Measurements from ENCODE around the gene SEC22C. TPM values are rescaled to one million over a fixed set of nuclear protein-coding genes. Genes with fewer than 3 reads are reported as not detected.
A peak's percentile ranks its signal among the peaks of the same experiment; 100 is the strongest.

The SEC22C gene
- total RNA-seq, 1 donor from 2014 or later: 95.6 TPM

GRCh38 chr3:42513121-42513520 lies 68.6 kb downstream of the SEC22C start:
- DNase-seq (ENCODE audit: low read depth in 2 of 2): no peak

- DNase-seq (ENCODE audit: low read depth in 2 of 2): no peak
These were observed 70.0 kb downstream of the SEC22C start for GRCh38 chr3:42511736-42512135.

- DNase-seq (ENCODE audit: low read depth in 2 of 2): no peak
These were observed 70.6 kb downstream of the SEC22C start for GRCh38 chr3:42511201-42511600.

GRCh38 chr3:42510325-42510724 lies 71.4 kb downstream of the SEC22C start:
- no peak for DNase-seq (ENCODE audit: low read depth in 2 of 2)

- DNase-seq (ENCODE audit: low read depth in 2 of 2): no peak
These were observed 72.7 kb downstream of the SEC22C start for GRCh38 chr3:42509111-42509510.

GRCh38 chr3:42508562-42508961 lies 73.2 kb downstream of the SEC22C start:
- no peak for DNase-seq (ENCODE audit: low read depth in 2 of 2)

- DNase-seq (ENCODE audit: low read depth in 2 of 2): no peak
These were observed 73.9 kb downstream of the SEC22C start for GRCh38 chr3:42507761-42508335.

- DNase-seq (ENCODE audit: low read depth in 2 of 2): no peak
These were observed 74.5 kb downstream of the SEC22C start for GRCh38 chr3:42507252-42507651.

- no peak for DNase-seq (ENCODE audit: low read depth in 2 of 2)
These were observed 75.8 kb downstream of the SEC22C start for GRCh38 chr3:42505849-42506410.

GRCh38 chr3:42505128-42505848 lies 76.5 kb downstream of the SEC22C start:
- no peak for DNase-seq (ENCODE audit: low read depth in 2 of 2)

- no peak for DNase-seq (ENCODE audit: low read depth in 2 of 2)
These were observed 77.2 kb downstream of the SEC22C start for GRCh38 chr3:42504334-42505127.

GRCh38 chr3:42503957-42504333 lies 77.8 kb downstream of the SEC22C start:
- no peak for DNase-seq (ENCODE audit: low read depth in 2 of 2)

GRCh38 chr3:42503251-42503924 lies 78.4 kb downstream of the SEC22C start:
- no peak for DNase-seq (ENCODE audit: low read depth in 2 of 2)

- peak in 1 of 2 donors; percentile 50 for DNase-seq (ENCODE audit: low read depth in 2 of 2)
These were observed 79.1 kb downstream of the SEC22C start, which contains the start of gene VIPR1 for GRCh38 chr3:42502429-42503250. Gene VIPR1 (plus strand): TSS chr3:42502643. CDS start chr3:42502736, 93 bp downstream.

GRCh38 chr3:42501681-42502428 lies 79.9 kb downstream of the SEC22C start:
- peak; percentile 46 to 65 for DNase-seq (ENCODE audit: low read depth in 2 of 2)

- DNase-seq (ENCODE audit: low read depth in 2 of 2): no peak
These were observed 80.5 kb downstream of the SEC22C start for GRCh38 chr3:42501321-42501680.

GRCh38 chr3:42500909-42501308 lies 80.9 kb downstream of the SEC22C start:
- no peak for DNase-seq (ENCODE audit: low read depth in 2 of 2)

GRCh38 chr3:42500091-42500490 lies 81.7 kb downstream of the SEC22C start:
- no peak for DNase-seq (ENCODE audit: low read depth in 2 of 2)

- DNase-seq (ENCODE audit: low read depth in 2 of 2): no peak
These were observed 82.3 kb downstream of the SEC22C start for GRCh38 chr3:42499478-42499871.
